Stomach (tissue), 9 donors: Measurements from ENCODE around the gene BCAN. TPM values are rescaled to one million over a fixed set of nuclear protein-coding genes. Genes with fewer than 3 reads are reported as not detected.

Experiments
- DNase-seq, 2 donors: peaks; one replicate each; pipeline versions ENCODE4 v3.0.0 to v3.0.0-alpha.2; 2013 to 2019
- H3K27ac ChIP-seq, 5 donors: fragments of 200-600 bp in 4 of 5; sonication (generic) in 4 of 5; one replicate each; pipeline ENCODE4 v1.5.1; 2013 to 2019; ENCODE audit warnings: mild to moderate bottlenecking in 1 of 5, moderate library complexity in 1 of 5
- H3K27me3 ChIP-seq, 3 donors: fragments of 200-600 bp; sonication (generic); one replicate each; pipeline ENCODE4 v1.5.1; 2017 to 2019; ENCODE audit warnings: mixed run types in 1 of 3
- H3K36me3 ChIP-seq, 4 donors: fragments of 200-600 bp; sonication (generic); 1 replicate in 3 of 4; 2 replicates in 1 of 4; pipeline ENCODE4 v1.5.1; 2016 to 2019
- H3K4me1 ChIP-seq, 4 donors: fragments of 200-600 bp; sonication (generic); one replicate each; pipeline ENCODE4 v1.5.1; 2016 to 2019
- H3K4me3 ChIP-seq, 4 donors: fragments of 200-600 bp; sonication (generic) in 3 of 4; one replicate each; pipeline ENCODE4 v1.5.1; 2016 to 2019; ENCODE audit warnings: mild to moderate bottlenecking in 1 of 4
- H3K9me3 ChIP-seq, 4 donors: fragments of 200-600 bp; sonication (generic); one replicate each; pipeline ENCODE4 v1.5.1; 2016 to 2019
- EP300 ChIP-seq: sonication (generic); formaldehyde crosslinking; IDR thresholded peaks from one replicate; pipeline ENCODE4 v1.6.1; 2017; ENCODE audit warnings: antibody characterized with exemption
- POLR2A ChIP-seq, 4 donors: fragments of 450-650 bp; IDR thresholded peaks; one replicate each; pipeline ENCODE4 v1.6.1; 2016; ENCODE audit warnings: antibody characterized with exemption in 4 of 4, control low read depth in 2 of 4, mild to moderate bottlenecking in 1 of 4, moderate library complexity in 1 of 4
- POLR2AphosphoS5 ChIP-seq, 3 donors: sonication (generic); formaldehyde crosslinking; IDR thresholded peaks; one replicate each; pipeline ENCODE4 v1.6.1; 2016; ENCODE audit warnings: antibody characterized with exemption in 3 of 3
- WGBS, 5 donors: extraction: QIAGEN DNeasy Blood & Tissue Kit in 3 of 5; methylation state at CpG; one replicate each; pipeline versions ENCODE4 v1.1.5 to v1.1.7; 2013 to 2018; 5-methylcytosine and 5-hydroxymethylcytosine counted together
- intact Hi-C: fragments of 100-400 bp; cut with DNase I; formaldehyde crosslinking; loops from one replicate; pipeline ENCODE4 v1.15.1; 2023; ENCODE audit warnings: low total_unique reads
- polyA plus RNA-seq, 3 donors: library from polyadenylated mRNA; stranded (reverse); fragments of 200-250 nt; gene quantifications; one replicate each; pipeline ENCODE4 v1.2.3, GENCODE V29; 2013
- total RNA-seq, 5 donors: library from RNA; depleted of rRNA; stranded (reverse); fragments of >200 nt; gene quantifications; one replicate each; pipeline versions ENCODE4 v1.1.0 to v1.2.3, GENCODE V29; 2014 to 2016
- TF ChIP-seq, protein P1 (sequence below), 7 experiments: fragments of 450-650 bp in 4 of 7; fragments of 200-600 bp in 3 of 7; sonication (generic) in 3 of 7; IDR thresholded peaks; one replicate each; pipeline ENCODE4 v1.5.1; 2016 to 2019; ENCODE audit warnings: antibody characterized with exemption in 7 of 7, control low read depth in 2 of 7, mild to moderate bottlenecking in 1 of 7
- donor health status: healthy with polysubstance abuse.
- donor health status: Bipolar disorder and iron deficiency.
- donor health status: healthy.

The BCAN gene
- total and polyA plus RNA-seq, 8 donors: 0.05 to 39.7 (median 5.7) TPM; not detected in 5

DNA sequence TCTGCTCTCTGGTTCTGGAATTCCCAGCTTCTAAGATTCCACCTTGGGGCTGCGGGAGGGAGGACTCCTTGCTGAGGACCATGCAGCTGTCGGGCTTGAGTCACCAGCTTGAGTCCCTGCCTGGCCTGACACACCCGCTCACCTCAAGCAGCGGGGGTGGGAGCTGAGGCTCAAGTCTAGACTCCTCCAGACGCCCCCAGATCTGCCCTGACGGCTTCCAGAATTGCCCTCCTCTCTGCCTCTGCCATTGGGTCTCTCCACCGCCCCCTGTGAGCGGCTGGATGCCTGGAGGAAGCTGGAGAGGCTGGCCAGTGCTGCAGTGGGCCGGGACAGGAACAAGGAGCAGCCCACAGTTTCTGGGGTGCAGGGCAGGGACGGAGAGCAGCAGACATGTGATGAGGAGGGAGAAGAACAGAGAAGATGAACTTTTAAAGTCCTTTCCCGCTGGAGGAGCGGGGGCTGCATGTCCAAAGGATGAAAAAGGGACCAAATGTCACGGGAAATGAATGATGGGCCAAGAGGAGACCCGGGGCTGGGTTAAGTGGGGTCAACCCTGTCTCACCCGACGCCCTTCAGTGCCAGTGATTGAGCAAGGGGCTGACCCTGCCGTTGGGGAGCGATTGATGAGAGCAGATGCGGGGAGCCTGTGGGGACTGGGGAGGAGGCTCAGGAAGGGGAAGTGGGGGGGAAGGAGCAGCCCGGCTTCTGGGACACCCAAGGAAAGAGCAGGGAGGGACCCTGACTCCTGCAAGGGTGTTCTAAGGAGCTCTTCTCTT lies 49.9 kb downstream of the BCAN start:
- TF ChIP-seq POLR2A (IDR thresholded peaks at IDR 0.05): no peak
- TF ChIP-seq EP300: no peak
- TF ChIP-seq, protein P1, sequence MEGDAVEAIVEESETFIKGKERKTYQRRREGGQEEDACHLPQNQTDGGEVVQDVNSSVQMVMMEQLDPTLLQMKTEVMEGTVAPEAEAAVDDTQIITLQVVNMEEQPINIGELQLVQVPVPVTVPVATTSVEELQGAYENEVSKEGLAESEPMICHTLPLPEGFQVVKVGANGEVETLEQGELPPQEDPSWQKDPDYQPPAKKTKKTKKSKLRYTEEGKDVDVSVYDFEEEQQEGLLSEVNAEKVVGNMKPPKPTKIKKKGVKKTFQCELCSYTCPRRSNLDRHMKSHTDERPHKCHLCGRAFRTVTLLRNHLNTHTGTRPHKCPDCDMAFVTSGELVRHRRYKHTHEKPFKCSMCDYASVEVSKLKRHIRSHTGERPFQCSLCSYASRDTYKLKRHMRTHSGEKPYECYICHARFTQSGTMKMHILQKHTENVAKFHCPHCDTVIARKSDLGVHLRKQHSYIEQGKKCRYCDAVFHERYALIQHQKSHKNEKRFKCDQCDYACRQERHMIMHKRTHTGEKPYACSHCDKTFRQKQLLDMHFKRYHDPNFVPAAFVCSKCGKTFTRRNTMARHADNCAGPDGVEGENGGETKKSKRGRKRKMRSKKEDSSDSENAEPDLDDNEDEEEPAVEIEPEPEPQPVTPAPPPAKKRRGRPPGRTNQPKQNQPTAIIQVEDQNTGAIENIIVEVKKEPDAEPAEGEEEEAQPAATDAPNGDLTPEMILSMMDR (IDR thresholded peaks at IDR 0.05): peak in 1 of 7 experiments; percentile 2
- H3K27me3 ChIP-seq: peaks cover 0 to 77% (median 37%) of the 10 kb centered on the region in 3 donors
- intact Hi-C loops: loop anchor here (5.0 kb wide), 1 partner anchor 35 kb away; the partner anchor contains the start of genes ISG20L2 and METTL25B
- peak overlapping the region in 2 of 5 donors; percentile 14 to 42 for H3K27ac ChIP-seq
- H3K4me3 ChIP-seq: no peak overlapping the region
- peaks cover 7 to 45% (median 38%) of the 10 kb centered on the region in 4 donors for H3K4me1 ChIP-seq
- peak in 1 of 2 donors; percentile 57 for DNase-seq
- WGBS, 5 donors: 29 to 41% (median 37%) methylated on average over 14 to 20 of the region's 20 CpGs
- H3K9me3 ChIP-seq: no peaks in the 10 kb centered on the region
- no peaks in the 10 kb centered on the region for H3K36me3 ChIP-seq

GRCh38 chr1:156692441-156692924 lies 50.6 kb downstream of the BCAN start:
- intact Hi-C loops: loop anchor here (5.0 kb wide), 1 partner anchor 35 kb away; the partner anchor contains the start of genes ISG20L2 and METTL25B
- no peaks in the 10 kb centered on the region for H3K9me3 ChIP-seq
- peaks cover 0 to 74% (median 39%) of the 10 kb centered on the region in 3 donors for H3K27me3 ChIP-seq
- 6 to 9% (median 7%) methylated on average over 13 of the region's 13 CpGs for WGBS, 5 donors
- no peak overlapping the region for H3K4me3 ChIP-seq
- peak in 1 of 2 donors; percentile 61 for DNase-seq
- no peaks in the 10 kb centered on the region for H3K36me3 ChIP-seq
- TF ChIP-seq POLR2A (IDR thresholded peaks at IDR 0.05) (no peak), POLR2AphosphoS5 (IDR thresholded peaks at IDR 0.05) (no peak), EP300 (no peak)
- TF ChIP-seq, protein P1 (IDR thresholded peaks at IDR 0.05): no peak
- H3K4me1 ChIP-seq: peaks cover 7 to 45% (median 38%) of the 10 kb centered on the region in 4 donors
- peak overlapping the region in 3 of 5 donors; percentile 6 to 42 (median 14) for H3K27ac ChIP-seq

DNA sequence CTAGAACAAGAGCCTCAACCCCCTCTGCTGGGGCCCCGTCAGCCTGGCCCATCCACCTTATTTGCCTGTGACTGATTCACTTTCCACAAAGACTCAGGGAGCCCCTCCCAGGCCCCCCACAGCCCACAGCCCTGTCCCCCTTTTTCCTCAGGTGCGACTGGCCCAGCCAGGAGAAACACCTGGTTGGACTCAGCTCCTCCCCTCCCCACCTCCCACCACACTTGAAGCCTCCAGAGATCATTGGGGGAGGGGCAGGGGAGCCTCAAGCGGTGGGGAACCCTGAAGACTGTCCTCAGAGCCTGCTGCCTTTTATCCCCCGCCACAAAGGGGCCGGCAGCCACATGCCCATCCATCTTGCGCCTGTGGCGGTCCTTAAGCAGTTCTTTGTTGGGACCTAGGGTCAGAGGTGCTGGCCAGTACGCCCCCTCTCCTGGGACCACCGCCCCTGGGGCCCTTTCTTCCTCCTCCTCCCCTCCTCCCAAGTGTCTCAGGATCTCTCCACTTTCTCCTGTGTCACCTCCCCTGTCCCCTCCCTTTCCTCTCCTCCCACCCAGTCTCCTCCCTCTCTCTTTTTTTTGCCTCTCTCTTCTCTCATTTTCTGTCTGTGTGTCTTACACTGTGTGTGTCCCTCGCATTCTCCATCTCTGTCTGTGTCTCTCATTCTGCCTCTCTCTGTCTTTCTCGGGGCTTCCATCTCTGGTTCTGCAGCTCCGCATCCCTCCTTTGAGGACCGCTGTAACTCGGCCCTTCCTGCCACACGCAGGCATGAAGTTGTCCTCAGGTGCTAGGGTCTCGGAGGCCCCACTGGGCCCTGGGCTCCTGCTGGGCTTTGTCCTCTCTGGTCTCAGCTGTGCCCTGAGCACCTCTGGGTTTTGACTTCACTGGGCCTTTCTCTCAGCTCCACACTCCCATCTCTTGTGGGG lies 51.3 kb downstream of the BCAN start:
- peaks cover 7 to 45% (median 38%) of the 10 kb centered on the region in 4 donors for H3K4me1 ChIP-seq
- H3K27me3 ChIP-seq: peaks cover 0 to 69% (median 35%) of the 10 kb centered on the region in 3 donors
- H3K36me3 ChIP-seq: no peaks in the 10 kb centered on the region
- WGBS, 5 donors: 43 to 54% (median 47%) methylated on average over 14 to 16 of the region's 16 CpGs
- intact Hi-C loops: loop anchor here (5.0 kb wide), 1 partner anchor 34 kb away; the partner anchor contains the start of genes ISG20L2 and METTL25B
- no peak overlapping the region for H3K4me3 ChIP-seq
- TF ChIP-seq, protein P1 (IDR thresholded peaks at IDR 0.05): no peak
- TF ChIP-seq POLR2A (IDR thresholded peaks at IDR 0.05): no peak
- DNase-seq: peak; percentile 56 to 92
- H3K27ac ChIP-seq: peak overlapping the region in 3 of 5 donors; percentile 10 to 42 (median 14)
- no peaks in the 10 kb centered on the region for H3K9me3 ChIP-seq
